Activated T-helper 2 cell treated with anti-CD3 and anti-CD28 coated beads, Interferon-gamma antibody, Interleukin-2, Interleukin-4, amounts not matched to agents 10 μg/mL and 5 μg/mL and 100 μg/mL, durations not matched to agents 14 hours and 24 hours and 36 hours (primary cell): ENCODE measurements around the gene ASTL. TPM values are rescaled to one million over a fixed set of nuclear protein-coding genes. Genes with fewer than 3 reads are reported as not detected.

ENCODE experiments used
- DNase-seq: peaks from one replicate; pipeline ENCODE4 v3.0.0; 2021; ENCODE audit warnings: low spot score
- H3K27ac Mint-ChIP-seq: one replicate; pipeline ENCODE4 v1.8.0; 2021; ENCODE audit warnings: mixed read lengths
- H3K27me3 Mint-ChIP-seq: one replicate; pipeline ENCODE4 v1.8.0; 2021; ENCODE audit warnings: low read depth, mixed read lengths
- H3K36me3 Mint-ChIP-seq: one replicate; pipeline ENCODE4 v1.8.0; 2021; ENCODE audit warnings: low read depth, mixed read lengths
- H3K4me1 Mint-ChIP-seq: one replicate; pipeline ENCODE4 v1.8.0; 2021; ENCODE audit warnings: low read depth, mixed read lengths
- H3K4me3 Mint-ChIP-seq: one replicate; pipeline ENCODE4 v1.8.0; 2021; ENCODE audit warnings: low read depth, mild to moderate bottlenecking, moderate library complexity, mixed read lengths
- H3K9me3 Mint-ChIP-seq: one replicate; pipeline ENCODE4 v1.8.0; 2021; ENCODE audit warnings: mixed read lengths
- intact Hi-C: fragments of 100-400 bp; cut with micrococcal nuclease; formaldehyde crosslinking; loops from one replicate; pipeline ENCODE4 v1.15.1; 2023
- total RNA-seq: library from RNA; stranded (reverse); gene quantifications from 2 replicates; pipeline ENCODE4 v1.2.3, GENCODE V29; 2022

ASTL gene
- total RNA-seq: 1.3 and 1.5 TPM in 2 replicates

- peaks cover 13% of the 10 kb centered on the region for H3K4me1 Mint-ChIP-seq
- H3K4me3 Mint-ChIP-seq: no peak within 1 kb of the TSS
- intact Hi-C loops: loop anchor here (1.0 kb wide), 1 partner anchor 37 kb away; no protein-coding TSS in a partner anchor
- H3K9me3 Mint-ChIP-seq: no peaks in the 10 kb centered on the region
- peaks cover 23% of the 10 kb centered on the region for H3K36me3 Mint-ChIP-seq
- peak; percentile 51 for DNase-seq
- no peak within 1 kb of the TSS for H3K27ac Mint-ChIP-seq
- H3K27me3 Mint-ChIP-seq: no peaks in the 10 kb centered on the region
Measured at GRCh38 chr2:96138179-96139145, at the start of gene ASTL. Gene ASTL, minus strand, starts transcription at chr2:96138502. Its CDS starts 66 bp downstream, at chr2:96138436.

GRCh38 chr2:96186562-96186961 is 48.3 kb upstream of the ASTL start:
- Mint-ChIP-seq H3K9me3 (no peaks in the 10 kb centered on the region), H3K4me3 (no peak overlapping the region), H3K36me3 (peaks cover 53% of the 10 kb centered on the region), H3K27me3 (no peaks in the 10 kb centered on the region), H3K4me1 (peaks cover 2% of the 10 kb centered on the region), H3K27ac (no peak overlapping the region)
- DNase-seq: no peak
- intact Hi-C loops: no loop called here

- Mint-ChIP-seq H3K4me1 (peaks cover 6% of the 10 kb centered on the region), H3K36me3 (peaks cover 49% of the 10 kb centered on the region), H3K27ac (no peak overlapping the region), H3K9me3 (no peaks in the 10 kb centered on the region), H3K27me3 (no peaks in the 10 kb centered on the region), H3K4me3 (no peak overlapping the region)
- no peak for DNase-seq
- intact Hi-C loops: no loop called here
Measured at GRCh38 chr2:96185516-96185915, 47.2 kb upstream of the ASTL start.

- no peak for DNase-seq
- intact Hi-C loops: no loop called here
- no peak overlapping the region for H3K4me3 Mint-ChIP-seq
- H3K27me3 Mint-ChIP-seq: no peaks in the 10 kb centered on the region
- H3K4me1 Mint-ChIP-seq: peaks cover 7% of the 10 kb centered on the region
- H3K9me3 Mint-ChIP-seq: no peaks in the 10 kb centered on the region
- H3K36me3 Mint-ChIP-seq: peaks cover 49% of the 10 kb centered on the region
- H3K27ac Mint-ChIP-seq: no peak overlapping the region
Measured at GRCh38 chr2:96184989-96185388, 46.7 kb upstream of the ASTL start.

- peaks cover 7% of the 10 kb centered on the region for H3K4me1 Mint-ChIP-seq
- no peak overlapping the region for H3K27ac Mint-ChIP-seq
- intact Hi-C loops: no loop called here
- H3K36me3 Mint-ChIP-seq: peaks cover 44% of the 10 kb centered on the region
- DNase-seq: no peak
- no peaks in the 10 kb centered on the region for H3K9me3 Mint-ChIP-seq
- no peaks in the 10 kb centered on the region for H3K27me3 Mint-ChIP-seq
- H3K4me3 Mint-ChIP-seq: no peak overlapping the region
Measured at GRCh38 chr2:96184188-96184587, 45.9 kb upstream of the ASTL start.

GRCh38 chr2:96181529-96181928 is 43.2 kb upstream of the ASTL start:
- H3K4me3 Mint-ChIP-seq: no peak overlapping the region
- H3K4me1 Mint-ChIP-seq: peaks cover 7% of the 10 kb centered on the region
- H3K27ac Mint-ChIP-seq: no peak overlapping the region

GRCh38 chr2:96180521-96180920 is 42.2 kb upstream of the ASTL start:
- Mint-ChIP-seq H3K4me1 (peaks cover 7% of the 10 kb centered on the region), H3K27ac (no peak overlapping the region), H3K4me3 (no peak overlapping the region), H3K36me3 (peaks cover 19% of the 10 kb centered on the region), H3K9me3 (no peaks in the 10 kb centered on the region), H3K27me3 (peaks cover 1% of the 10 kb centered on the region)
- intact Hi-C loops: no loop called here
- no peak for DNase-seq

More at GRCh38 chr2:96181529-96181928, 43.2 kb upstream of the ASTL start:
- DNase-seq: no peak
- Mint-ChIP-seq H3K36me3 (peaks cover 30% of the 10 kb centered on the region), H3K27me3 (peaks cover 1% of the 10 kb centered on the region), H3K9me3 (no peaks in the 10 kb centered on the region)
- intact Hi-C loops: no loop called here

- no peak overlapping the region for H3K4me3 Mint-ChIP-seq
- no peak for DNase-seq
- intact Hi-C loops: no loop called here
- H3K36me3 Mint-ChIP-seq: peaks cover 14% of the 10 kb centered on the region
- H3K27ac Mint-ChIP-seq: no peak overlapping the region
- H3K4me1 Mint-ChIP-seq: peaks cover 7% of the 10 kb centered on the region
- H3K9me3 Mint-ChIP-seq: no peaks in the 10 kb centered on the region
- peaks cover 1% of the 10 kb centered on the region for H3K27me3 Mint-ChIP-seq
Measured at GRCh38 chr2:96180002-96180401, 41.7 kb upstream of the ASTL start.

GRCh38 chr2:96176661-96177060 is 38.4 kb upstream of the ASTL start:
- peaks cover 19% of the 10 kb centered on the region for H3K4me1 Mint-ChIP-seq
- no peak for DNase-seq
- H3K27ac Mint-ChIP-seq: no peak overlapping the region
- no peaks in the 10 kb centered on the region for H3K9me3 Mint-ChIP-seq
- H3K4me3 Mint-ChIP-seq: no peak overlapping the region
- peaks cover 1% of the 10 kb centered on the region for H3K27me3 Mint-ChIP-seq
- no peaks in the 10 kb centered on the region for H3K36me3 Mint-ChIP-seq
- intact Hi-C loops: loop anchor here (10.0 kb wide), 1 partner anchor 152 kb away; no protein-coding TSS in a partner anchor

- Mint-ChIP-seq H3K4me3 (no peak overlapping the region), H3K4me1 (peaks cover 19% of the 10 kb centered on the region), H3K27me3 (peaks cover 1% of the 10 kb centered on the region), H3K36me3 (no peaks in the 10 kb centered on the region), H3K9me3 (no peaks in the 10 kb centered on the region), H3K27ac (no peak overlapping the region)
- DNase-seq: no peak
- intact Hi-C loops: loop anchor here (1.0 to 10.0 kb wide), 2 partner anchors 38 to 151 kb away; partner anchors contain the start of gene ASTL
Measured at GRCh38 chr2:96175951-96176350, 37.6 kb upstream of the ASTL start.

- H3K4me3 Mint-ChIP-seq: peak overlapping the region; percentile 7
- H3K27ac Mint-ChIP-seq: no peak overlapping the region
- H3K36me3 Mint-ChIP-seq: no peaks in the 10 kb centered on the region
- intact Hi-C loops: loop anchor here (1.0 to 10.0 kb wide), 2 partner anchors 36 to 150 kb away; partner anchors contain the start of gene ASTL
- DNase-seq: peak; percentile 71
- H3K9me3 Mint-ChIP-seq: no peaks in the 10 kb centered on the region
- peaks cover 1% of the 10 kb centered on the region for H3K27me3 Mint-ChIP-seq
- peaks cover 15% of the 10 kb centered on the region for H3K4me1 Mint-ChIP-seq
Measured at GRCh38 chr2:96174251-96175144, 36.2 kb upstream of the ASTL start.

GRCh38 chr2:96171831-96172230 is 33.5 kb upstream of the ASTL start:
- Mint-ChIP-seq H3K27ac (no peak overlapping the region), H3K4me1 (peaks cover 29% of the 10 kb centered on the region), H3K27me3 (peaks cover 1% of the 10 kb centered on the region), H3K36me3 (peaks cover 6% of the 10 kb centered on the region), H3K4me3 (no peak overlapping the region), H3K9me3 (peaks cover 6% of the 10 kb centered on the region)
- DNase-seq: no peak
- intact Hi-C loops: loop anchor here (10.0 kb wide), 1 partner anchor 147 kb away; no protein-coding TSS in a partner anchor
